GM18505 (cell line): ENCODE results near the gene THAP8.
"Not testable (repeated sequence)": the region's sequence is repeated elsewhere in the genome, so short reads cannot be mapped to it uniquely, and the experiment has no call there.

Source experiments
- ATAC-seq: cut with Tn5 transposase; IDR thresholded peaks from one replicate; pipeline ENCODE4 v1.9.1; 2021; ENCODE audit not compliant: unreplicated experiment
- POLR2A ChIP-seq: IDR thresholded peaks from 4 replicates; pipeline ENCODE4 v1.6.1; 2011; ENCODE audit warnings: borderline replicate concordance; ENCODE audit not compliant: insufficient read depth, insufficient read length; ENCODE audit errors: extremely low read depth

Gene THAP8

DNA sequence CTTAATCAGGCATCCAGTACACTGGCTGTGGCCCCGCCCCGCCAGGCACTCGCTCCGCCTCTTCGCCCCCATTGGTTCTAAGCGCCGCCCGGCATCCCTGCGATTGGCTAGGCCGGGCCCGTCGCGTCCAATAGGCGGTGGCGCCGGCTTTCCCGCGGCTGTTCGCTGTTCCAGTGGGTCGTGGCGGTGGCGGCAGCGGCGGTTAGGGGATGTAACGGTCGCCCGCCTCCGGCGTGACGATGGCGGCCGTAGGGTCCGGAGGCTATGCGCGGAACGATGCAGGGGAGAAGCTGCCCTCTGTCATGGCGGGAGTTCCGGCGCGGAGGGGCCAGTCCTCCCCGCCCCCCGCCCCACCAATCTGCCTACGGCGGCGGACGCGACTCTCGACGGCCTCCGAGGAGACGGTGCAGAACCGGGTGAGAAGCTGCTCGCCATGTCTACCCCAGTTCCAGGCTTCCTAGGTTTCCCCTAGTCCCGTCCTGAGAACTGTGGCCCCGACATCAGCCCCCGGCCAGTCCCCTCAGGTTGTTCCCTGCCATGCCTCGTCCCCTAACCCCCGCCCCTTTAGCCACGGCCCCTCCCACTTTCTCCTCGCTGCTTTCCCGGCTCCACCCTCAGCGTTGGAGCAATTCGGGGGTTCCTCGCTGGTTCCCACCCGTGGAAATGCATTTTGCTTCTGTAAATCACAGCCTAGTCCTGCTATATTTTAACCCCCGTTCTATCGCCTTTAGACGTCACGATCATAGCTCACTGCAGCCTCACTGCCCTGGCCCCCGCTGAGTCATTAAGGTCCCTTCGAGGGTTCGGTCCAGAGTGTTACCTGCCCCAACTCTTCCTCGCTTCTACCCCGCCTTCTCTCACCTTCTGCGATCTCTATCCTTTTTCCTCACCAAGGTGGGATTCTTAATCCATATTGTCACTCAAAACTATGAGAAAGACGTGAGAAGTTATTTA is 925 bp upstream of the THAP8 start, which contains the start of gene WDR62:
Gene WDR62, plus strand, starts transcription at position 165 of the 954 bp plus-strand sequence. Its CDS starts 75 bp downstream, at position 240.
- ATAC-seq, result peak; percentile 71
- no peak for TF ChIP-seq POLR2A

DNA sequence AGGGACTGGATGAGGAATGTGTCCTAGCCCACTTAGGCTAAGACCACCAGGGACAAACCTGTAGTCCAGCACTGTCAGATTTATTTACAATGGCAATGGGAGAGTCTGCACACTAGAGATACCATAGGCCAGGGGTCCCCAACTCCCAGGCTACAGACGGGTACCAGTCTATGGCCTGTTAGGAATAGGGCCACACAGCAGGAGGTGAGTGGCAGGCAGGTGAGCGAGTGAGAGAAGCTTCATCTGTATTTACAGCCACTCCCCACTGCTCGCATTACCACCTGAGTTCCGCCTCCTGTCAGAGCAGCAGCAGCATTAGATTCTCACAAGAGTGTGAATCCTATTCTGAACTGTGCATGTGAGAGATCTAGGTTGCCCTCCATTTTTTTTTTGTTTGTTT is 2.4 kb downstream of the THAP8 start:
- no peak for ATAC-seq
- TF ChIP-seq POLR2A, result no peak

DNA sequence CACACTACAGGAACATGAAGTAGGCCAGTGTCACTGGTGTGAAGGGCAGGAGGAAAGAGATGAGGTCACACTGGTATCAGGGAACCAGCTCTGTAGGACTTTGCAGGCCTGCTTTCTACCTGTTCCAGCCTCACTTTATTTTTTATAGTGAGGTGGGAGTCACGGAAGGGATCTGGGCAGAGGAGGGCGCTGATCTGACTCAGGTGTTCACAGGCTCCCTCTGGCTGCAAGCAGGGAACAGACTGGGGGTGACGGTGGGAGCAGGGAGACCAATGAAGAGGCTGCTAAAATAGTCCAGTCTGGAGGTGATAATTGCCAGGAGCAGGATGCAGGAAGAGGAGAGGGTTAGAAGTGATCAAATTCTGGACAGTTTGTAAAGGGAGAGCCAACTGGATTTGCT is 2.8 kb downstream of the THAP8 start:
- ATAC-seq, result no peak
- TF ChIP-seq POLR2A, result no peak

DNA sequence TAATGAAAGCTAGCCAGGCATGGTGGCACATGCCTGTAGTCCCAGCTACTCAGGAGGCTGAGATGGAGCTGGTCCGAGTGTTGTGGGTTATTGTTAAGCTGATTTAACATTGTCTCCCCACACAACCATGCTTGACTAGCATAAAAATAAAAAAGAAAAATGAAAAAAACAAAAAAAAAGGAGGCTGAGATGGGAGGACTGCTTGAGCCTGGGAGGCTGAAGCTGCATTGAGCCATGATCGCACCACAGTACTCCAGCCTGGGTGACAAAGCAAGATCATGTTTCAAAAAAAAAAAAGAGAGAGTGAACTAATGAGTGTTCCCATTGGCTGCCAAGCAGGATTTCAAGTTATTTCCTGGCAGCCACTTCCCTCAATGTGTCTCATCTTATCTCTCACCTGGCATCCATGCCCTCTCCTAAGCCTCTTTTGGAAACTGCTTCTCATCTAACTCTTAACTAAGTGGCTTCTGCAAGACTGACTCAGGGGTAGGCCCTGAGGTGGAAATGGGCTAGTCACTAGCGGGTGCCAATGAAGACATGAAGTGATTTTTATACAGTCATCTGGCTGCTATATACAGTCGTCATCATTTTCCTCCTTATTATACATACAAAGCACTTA is 4.9 kb downstream of the THAP8 start:
- TF ChIP-seq POLR2A, result no peak
- ATAC-seq, result no peak

DNA sequence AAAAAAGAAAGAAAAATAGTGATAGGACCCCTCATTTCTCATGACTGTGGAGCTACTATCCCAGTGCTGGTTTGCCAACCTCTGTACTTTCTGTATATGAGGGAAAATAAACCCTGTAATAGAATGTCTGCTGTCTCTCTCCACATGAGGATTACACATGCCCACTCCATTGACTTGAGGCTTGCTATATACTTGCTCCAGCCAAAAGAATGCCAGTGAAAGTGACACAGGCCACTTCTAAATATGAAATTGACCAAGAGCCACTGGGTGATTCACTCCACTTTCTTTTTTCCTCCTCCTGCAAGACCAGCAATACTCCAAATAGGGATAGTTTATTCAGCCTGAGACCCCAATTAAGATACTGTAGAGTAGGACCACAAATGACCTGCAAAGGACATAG is 6.2 kb downstream of the THAP8 start:
- no peak for TF ChIP-seq POLR2A
- no peak for ATAC-seq

DNA sequence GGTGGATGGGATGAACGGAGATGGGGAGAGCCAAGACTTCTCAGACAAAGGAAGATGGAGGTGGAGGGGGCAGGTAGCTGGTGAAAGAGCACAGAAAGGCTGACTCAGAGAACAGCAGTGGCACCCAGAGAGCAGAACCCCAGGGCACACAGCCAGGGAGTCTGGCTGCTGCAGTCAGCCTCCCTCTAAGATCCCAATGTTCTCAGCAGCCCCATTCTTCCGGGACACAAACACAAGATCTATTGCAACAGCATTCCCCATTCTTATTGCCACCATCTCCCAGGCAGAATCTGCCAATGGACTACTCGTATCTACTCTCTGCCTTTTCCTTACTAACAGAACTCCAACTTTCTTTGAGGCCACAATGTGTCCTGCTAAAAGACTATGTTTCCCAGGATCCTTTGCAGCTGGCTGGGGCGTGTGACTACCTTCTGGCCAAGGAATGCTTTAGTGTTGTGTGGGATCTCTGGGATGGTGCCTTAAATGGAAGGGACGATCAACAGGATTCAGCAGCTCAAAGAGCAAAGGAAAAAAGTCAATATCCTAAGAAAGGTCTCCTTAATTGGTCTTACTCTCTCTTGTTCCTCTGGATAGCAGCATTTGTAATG is 7.5 kb downstream of the THAP8 start:
- TF ChIP-seq POLR2A, result no peak
- ATAC-seq, result no peak

DNA sequence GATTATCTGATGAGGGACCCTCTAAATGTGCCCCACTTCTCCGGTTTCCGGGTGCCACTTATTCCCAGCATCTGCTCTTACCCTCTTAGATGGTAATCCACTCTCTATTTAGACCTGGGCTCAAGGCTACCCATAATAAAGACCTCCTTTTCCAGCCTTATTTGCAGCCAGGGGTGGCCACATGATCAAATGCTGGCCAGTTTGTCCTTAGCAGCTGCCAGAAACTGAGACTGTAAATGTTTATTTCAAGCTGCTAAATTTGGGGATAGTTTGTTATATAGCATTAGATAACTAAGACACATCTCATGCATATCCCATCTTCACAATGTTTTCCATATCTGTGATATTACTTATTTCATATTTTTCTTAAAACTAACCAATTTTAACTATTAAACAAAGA is 10.1 kb downstream of the THAP8 start:
- no peak for TF ChIP-seq POLR2A
- ATAC-seq, result no peak

DNA sequence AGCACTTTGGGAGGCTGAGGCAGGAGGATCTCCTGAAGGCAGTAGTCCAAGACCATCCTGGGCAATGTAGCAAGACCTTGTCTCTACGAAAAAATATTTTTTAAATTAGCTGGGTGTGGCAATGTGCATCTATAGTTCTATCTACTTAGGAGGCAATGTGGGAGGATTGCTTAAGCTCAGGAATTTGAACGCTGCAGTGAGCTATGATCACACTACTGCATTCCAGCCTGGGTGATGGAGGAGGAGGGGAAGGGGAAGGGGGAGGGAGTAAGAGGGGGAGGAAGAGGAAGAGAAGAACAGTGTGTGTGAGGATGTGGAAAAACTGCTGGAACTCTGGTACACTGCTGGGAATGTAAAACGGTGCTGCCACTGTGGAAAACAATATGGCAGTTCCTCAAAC is 12.3 kb downstream of the THAP8 start:
- ATAC-seq, result no peak
- no peak for TF ChIP-seq POLR2A

DNA sequence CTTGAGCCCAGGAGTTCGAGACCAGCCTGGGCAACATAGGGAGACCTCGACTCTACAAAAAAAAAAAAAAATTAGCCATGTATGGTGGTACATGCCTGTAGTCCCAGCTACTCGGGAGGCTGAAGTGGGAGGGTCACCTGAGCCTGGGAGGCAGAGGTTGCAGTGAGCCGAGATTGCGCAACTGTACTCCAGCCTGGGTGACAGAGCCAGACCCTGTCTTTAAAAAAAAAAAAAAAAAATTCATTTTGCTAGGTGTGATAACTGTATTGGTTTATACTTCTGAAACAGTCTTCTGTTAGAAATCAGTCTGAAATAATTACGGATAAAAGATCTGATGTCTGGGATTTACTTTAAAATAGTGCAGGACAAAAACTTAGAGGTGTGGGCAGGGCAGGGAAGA is 13.0 kb downstream of the THAP8 start:
- not testable (repeated sequence) for ATAC-seq

DNA sequence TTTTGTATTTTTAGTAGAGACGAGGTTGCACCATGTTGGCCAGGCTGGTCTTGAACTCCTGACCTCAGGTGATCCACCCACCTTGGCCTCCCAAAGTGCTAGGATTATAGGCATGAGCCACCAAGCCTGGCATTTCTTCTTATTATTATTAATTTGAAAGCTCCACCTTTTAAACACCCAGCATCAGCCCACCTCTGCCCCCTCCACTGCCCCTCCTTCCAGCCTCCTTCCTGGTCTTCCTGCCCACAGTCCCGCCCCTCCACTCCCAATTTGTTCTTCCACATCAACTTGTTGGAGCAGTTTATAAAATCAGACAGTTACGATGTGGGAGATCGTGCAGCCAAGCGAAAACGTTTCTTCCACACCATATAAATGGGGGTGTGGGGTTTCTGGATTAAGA is 13.6 kb downstream of the THAP8 start:
- no peak for ATAC-seq
- TF ChIP-seq POLR2A, result no peak

DNA sequence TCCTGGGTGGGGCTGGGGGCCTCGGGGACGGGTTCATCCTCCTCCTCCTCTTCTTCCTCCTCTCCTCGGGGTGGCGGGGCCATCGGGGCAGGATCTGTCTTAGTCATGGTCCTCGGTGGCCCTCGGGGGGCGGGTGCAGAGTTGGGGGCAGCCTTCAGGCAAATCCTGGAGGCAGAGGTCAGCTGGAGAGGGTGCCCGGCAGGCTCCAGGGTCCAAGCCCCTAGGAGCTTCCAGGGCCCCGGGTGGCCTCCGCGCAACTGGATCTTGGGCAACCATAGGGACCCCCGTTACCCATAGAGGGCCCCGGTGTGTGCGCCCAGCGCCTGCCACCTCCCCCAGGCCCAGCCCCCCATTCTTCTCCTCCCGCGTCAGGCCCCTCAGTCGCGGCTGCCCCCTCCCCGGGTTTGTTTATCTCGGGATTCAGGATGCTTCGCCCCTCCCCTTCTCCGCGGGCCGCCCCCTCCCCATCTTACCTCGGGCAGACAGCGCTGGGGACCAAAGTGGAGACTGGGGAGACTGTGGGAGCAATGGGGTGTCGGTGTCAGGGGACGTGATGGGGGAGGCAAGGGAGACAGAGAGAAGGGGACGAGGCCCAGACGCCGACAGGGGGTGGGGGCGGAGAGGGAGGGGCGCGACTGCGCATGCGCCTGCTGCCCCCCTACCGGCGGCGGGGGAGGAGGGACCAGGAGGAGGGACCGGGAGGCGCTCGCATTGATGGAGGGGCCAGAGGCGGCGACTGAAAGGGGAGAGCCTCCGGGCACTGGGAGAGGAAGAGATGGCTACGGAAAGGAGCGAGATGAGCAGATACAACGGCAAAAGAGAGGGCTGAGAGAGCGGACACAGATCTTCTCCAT is 21.6 kb downstream of the THAP8 start, which contains the start of gene CLIP3:
Gene CLIP3, minus strand, starts transcription at position 623 of the 854 bp plus-strand sequence. Its CDS starts 516 bp downstream, at position 107.
- ATAC-seq, result no peak

DNA sequence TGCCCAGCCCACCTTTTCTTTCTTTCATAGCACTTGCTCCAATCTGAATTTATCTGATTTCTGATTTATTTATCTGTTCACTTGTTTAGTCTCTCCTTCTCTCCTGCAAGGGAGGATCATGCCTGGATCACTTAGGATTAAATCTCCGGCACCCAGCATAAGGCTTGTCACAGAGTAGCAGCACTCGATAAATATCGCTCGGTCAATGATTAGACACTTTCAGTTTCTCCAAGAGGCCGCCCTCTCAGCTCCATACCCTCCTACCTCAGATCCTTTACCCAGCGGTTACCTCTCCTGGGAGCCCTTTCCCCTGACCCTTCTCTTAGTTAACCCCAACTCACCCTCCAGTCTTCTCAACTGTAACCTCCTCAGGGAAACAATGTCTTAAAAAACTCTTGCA is 22.8 kb downstream of the THAP8 start:
- no peak for TF ChIP-seq POLR2A
- ATAC-seq, result no peak

More for the DNA sequence above, 21.6 kb downstream of the THAP8 start, which contains the start of gene CLIP3:
- TF ChIP-seq POLR2A, result no peak

DNA sequence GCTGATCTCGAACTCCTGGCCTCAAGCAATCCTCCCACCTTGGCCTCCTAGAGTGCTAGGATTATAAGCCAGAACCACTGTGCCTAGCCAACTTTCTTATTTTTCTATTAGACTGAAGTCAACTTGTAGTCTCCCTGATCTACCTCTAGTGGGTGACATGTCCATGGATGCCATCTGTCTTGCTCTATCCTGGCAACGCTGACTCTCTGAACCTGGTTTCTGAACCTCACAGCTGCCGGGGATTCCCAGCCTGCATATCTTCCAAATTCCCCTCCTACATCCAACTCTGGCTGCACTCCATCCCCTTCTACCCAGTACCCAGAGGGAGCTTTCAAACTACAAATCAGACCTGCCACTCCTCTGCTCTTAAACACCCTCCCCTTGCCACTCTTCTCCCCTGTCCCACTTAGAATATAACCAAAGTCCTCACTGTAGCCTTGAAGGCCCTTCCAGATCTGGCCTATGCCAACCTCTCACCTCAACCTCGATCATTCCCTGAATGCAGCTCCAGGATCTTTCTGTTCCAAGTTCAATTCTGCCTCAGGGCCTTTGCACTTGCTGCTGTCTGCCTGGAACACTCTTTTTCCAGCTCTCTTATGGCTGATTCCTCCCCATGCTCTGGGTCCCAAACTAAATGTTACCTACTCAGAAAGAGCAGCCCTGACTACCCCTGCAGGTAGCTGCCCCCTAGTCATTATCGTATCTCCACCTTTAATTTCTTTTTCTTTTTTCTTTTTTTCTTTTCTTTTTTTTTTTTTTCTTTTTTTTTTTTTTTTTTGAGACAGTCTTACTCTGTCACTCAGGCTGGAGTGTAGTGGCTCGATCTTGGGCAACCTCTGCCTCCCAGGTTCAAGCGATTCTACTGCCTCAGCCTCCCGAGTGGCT is 23.6 kb downstream of the THAP8 start:
- no peak for TF ChIP-seq POLR2A

More for the DNA sequence above, 23.6 kb downstream of the THAP8 start:
- no peak for ATAC-seq
